Mesodermal cell (in vitro differentiated cells): ENCODE measurements around the gene PRTG.
"Not testable (repeated sequence)": the region's sequence is repeated elsewhere in the genome, so short reads cannot be mapped to it uniquely, and the experiment has no call there.

Experiments used
- H3K27ac ChIP-seq: 2 replicates; pipeline ENCODE4 v1.7.0; 2013; ENCODE audit warnings: mild to moderate bottlenecking, low read depth, low read length, moderate library complexity; ENCODE audit not compliant: severe bottlenecking
- H3K36me3 ChIP-seq: 2 replicates; pipeline ENCODE4 v1.7.1; 2013; ENCODE audit warnings: mild to moderate bottlenecking, low read length, moderate library complexity; ENCODE audit not compliant: control insufficient read depth, insufficient read depth
- H3K4me1 ChIP-seq: one replicate; pipeline ENCODE4 v1.7.1; 2013; ENCODE audit warnings: mild to moderate bottlenecking, low read length; ENCODE audit not compliant: insufficient read depth, control insufficient read depth, poor library complexity, severe bottlenecking
- H3K4me3 ChIP-seq: 2 replicates; pipeline ENCODE4 v1.7.0; 2013; ENCODE audit warnings: low read length, control low read depth, mild to moderate bottlenecking; ENCODE audit not compliant: insufficient read depth, poor library complexity, severe bottlenecking; ENCODE audit errors: extremely low read depth
- H3K9me3 ChIP-seq: 2 replicates; pipeline ENCODE4 v1.7.1; 2013; ENCODE audit warnings: mild to moderate bottlenecking, low read length, moderate library complexity; ENCODE audit not compliant: control insufficient read depth
- WGBS, 2 experiments: methylation state at CpG; one replicate each; pipeline ENCODE4 v1.1.5; 2013; ENCODE audit warnings: missing lambda C conversion rate in 2 of 2; ENCODE audit not compliant: insufficient coverage in 2 of 2; 5-methylcytosine and 5-hydroxymethylcytosine counted together

PRTG gene

DNA sequence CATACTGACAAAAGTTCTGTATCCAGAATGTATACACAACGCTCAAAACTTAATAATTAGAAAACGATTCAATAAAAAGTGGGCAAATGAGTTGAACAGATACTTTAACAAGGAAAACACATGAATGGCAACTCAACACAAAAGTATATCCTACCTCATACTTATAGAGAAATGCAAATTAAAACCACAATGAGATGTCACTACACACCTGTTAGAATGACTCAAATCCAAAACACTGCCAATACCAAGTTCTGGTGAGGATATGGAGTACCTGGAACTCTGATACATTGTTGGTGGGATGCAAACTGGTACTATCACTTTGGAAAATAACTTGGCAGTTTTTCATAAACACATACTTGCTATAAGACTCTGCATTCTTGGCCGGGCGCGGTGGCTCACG, 42.1 kb downstream of the PRTG start:
- WGBS, 2 experiments, result 93 to 95% methylated on average over 4 of the region's 6 CpGs
- Histone ChIP-seq H3K36me3 (peaks cover 39% of the 10 kb centered on the region), H3K9me3 (no peaks in the 10 kb centered on the region), H3K4me1 (peaks cover 44% of the 10 kb centered on the region), H3K27ac (no peak overlapping the region), H3K4me3 (no peak overlapping the region)

DNA sequence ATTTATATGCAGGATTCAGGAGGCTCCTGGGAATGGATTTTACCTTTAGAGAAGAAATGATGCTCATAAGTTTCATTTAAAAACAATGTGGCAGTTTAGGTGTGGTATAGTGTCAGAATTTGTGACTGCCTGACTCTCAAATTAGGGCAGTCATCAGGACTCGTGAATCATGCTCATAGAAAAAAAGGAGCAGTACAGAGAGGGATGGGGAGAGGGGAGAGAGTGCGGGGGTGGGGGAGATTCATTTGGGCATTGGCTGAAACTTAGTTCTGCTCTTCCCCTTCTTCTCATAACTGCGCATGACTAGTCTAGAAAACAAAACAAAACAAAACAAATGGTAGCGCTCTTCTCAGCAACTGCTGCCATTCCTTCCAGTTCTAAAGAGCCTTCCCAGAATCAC, 44.3 kb downstream of the PRTG start:
- Histone ChIP-seq H3K27ac (peak overlapping the region; percentile 13), H3K36me3 (peaks cover 35% of the 10 kb centered on the region), H3K9me3 (no peaks in the 10 kb centered on the region), H3K4me1 (peaks cover 49% of the 10 kb centered on the region), H3K4me3 (no peak overlapping the region)
- 83 to 93% methylated on average over 2 to 3 of the region's 4 CpGs for WGBS, 2 experiments

DNA sequence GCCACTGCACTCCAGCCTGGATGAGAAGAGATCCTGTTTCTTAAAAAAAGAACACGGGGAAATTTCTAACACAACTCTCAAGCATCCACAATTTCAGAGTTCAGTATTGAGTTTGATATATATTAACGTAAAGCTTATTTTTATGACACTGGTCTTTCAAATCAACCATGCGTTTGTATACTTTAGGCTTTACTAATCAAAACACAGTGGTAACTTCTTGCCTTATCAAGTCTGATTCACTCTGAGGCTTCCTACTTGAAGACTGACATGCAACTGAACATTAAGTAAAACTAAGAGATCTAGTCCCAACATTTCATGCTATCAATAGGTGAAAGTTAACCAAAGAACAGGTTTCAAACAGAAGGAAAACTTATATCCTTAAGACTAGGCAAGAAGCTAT, 46.7 kb downstream of the PRTG start:
- no peaks in the 10 kb centered on the region for H3K9me3 ChIP-seq
- H3K36me3 ChIP-seq, result peaks cover 40% of the 10 kb centered on the region
- 84 to 100% methylated on average over 1 to 2 of the region's 3 CpGs for WGBS, 2 experiments
- H3K4me3 ChIP-seq, result no peak overlapping the region
- peaks cover 38% of the 10 kb centered on the region for H3K4me1 ChIP-seq
- peak overlapping the region; percentile 65 for H3K27ac ChIP-seq

GRCh38 chr15:55695432-55695831, 47.5 kb downstream of the PRTG start:
- no peaks in the 10 kb centered on the region for H3K9me3 ChIP-seq
- H3K4me1 ChIP-seq, result peaks cover 38% of the 10 kb centered on the region
- WGBS, 2 experiments, result 50 to 79% methylated on average over 3 to 8 of the region's 8 CpGs
- H3K36me3 ChIP-seq, result peaks cover 40% of the 10 kb centered on the region
- H3K27ac ChIP-seq, result peak overlapping the region; percentile 65
- H3K4me3 ChIP-seq, result no peak overlapping the region

GRCh38 chr15:55694652-55695150, 48.3 kb downstream of the PRTG start:
- Histone ChIP-seq H3K9me3 (no peaks in the 10 kb centered on the region), H3K27ac (no peak overlapping the region), H3K4me1 (peaks cover 38% of the 10 kb centered on the region), H3K4me3 (no peak overlapping the region), H3K36me3 (peaks cover 41% of the 10 kb centered on the region)
- 40% methylated on average over 1 of the region's 4 CpGs; no CpG with 5 or more reads in 1 of the 2 experiments for WGBS, 2 experiments

- H3K9me3 ChIP-seq, H3K4me3 ChIP-seq, H3K27ac ChIP-seq: not testable (repeated sequence)
- Histone ChIP-seq H3K4me1 (peaks cover 37% of the 10 kb centered on the region), H3K36me3 (peaks cover 43% of the 10 kb centered on the region)
- WGBS, 2 experiments, result 93 to 100% methylated on average over 10 to 14 of the region's 14 CpGs
These were observed 49.8 kb downstream of the PRTG start for GRCh38 chr15:55693116-55693515.

GRCh38 chr15:55687792-55688191, 55.2 kb downstream of the PRTG start:
- peaks cover 19% of the 10 kb centered on the region for H3K4me1 ChIP-seq
- no peaks in the 10 kb centered on the region for H3K9me3 ChIP-seq
- no peak overlapping the region for H3K4me3 ChIP-seq
- WGBS, 2 experiments, result 87 to 89% methylated on average over 6 of the region's 6 CpGs
- peak overlapping the region; percentile 61 for H3K27ac ChIP-seq
- H3K36me3 ChIP-seq, result peaks cover 67% of the 10 kb centered on the region

DNA sequence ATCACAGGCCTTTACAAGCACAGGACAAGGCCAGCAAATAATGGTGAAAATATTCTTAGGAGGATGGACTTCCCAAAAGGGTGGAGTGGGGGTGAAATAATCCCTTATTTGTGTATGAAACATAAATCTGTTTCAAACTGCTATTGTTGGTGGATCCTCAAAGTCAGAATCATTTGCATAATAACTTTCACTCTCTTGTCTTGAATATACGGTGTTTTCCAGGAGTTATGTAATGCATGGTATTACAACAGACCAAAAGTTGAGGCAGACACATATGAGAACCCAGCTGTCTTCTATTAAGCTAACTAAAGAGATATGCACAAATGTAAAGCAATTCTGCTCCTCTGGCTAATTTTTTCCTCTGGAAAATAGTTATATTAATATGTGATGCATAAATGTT, 57.7 kb downstream of the PRTG start:
- Histone ChIP-seq H3K27ac (no peak overlapping the region), H3K4me1 (peaks cover 19% of the 10 kb centered on the region), H3K9me3 (no peaks in the 10 kb centered on the region), H3K4me3 (no peak overlapping the region), H3K36me3 (peaks cover 52% of the 10 kb centered on the region)
- WGBS, 2 experiments, result no CpG with 5 or more reads among the region's 1 CpG

DNA sequence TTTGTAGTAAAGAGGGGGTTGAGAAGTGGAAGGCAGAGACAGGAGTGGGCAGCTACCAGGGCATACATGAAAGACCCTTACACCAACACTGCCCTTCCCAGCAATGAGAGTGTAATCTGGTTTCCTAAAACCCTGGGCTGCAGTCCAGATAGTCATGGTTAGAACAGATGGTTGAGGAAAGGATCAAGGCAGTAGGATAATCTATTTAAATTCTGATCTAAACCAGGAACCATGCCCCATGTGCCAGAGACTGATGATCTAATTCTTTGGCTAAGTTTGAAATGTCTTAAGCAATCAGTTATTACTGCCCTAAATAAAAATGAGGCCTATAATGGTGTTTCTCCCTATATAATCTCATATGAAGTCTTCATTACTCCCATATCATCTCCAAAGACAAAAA, 59.6 kb downstream of the PRTG start:
- Histone ChIP-seq H3K27ac (no peak overlapping the region), H3K9me3 (no peaks in the 10 kb centered on the region), H3K4me1 (peaks cover 13% of the 10 kb centered on the region), H3K4me3 (no peak overlapping the region), H3K36me3 (peaks cover 58% of the 10 kb centered on the region)

- Histone ChIP-seq H3K27ac (no peak overlapping the region), H3K36me3 (peaks cover 56% of the 10 kb centered on the region), H3K9me3 (no peaks in the 10 kb centered on the region), H3K4me3 (no peak overlapping the region), H3K4me1 (peaks cover 5% of the 10 kb centered on the region)
- 80% methylated on average over 1 of the region's 5 CpGs; no CpG with 5 or more reads in 1 of the 2 experiments for WGBS, 2 experiments
These were observed 61.3 kb downstream of the PRTG start for GRCh38 chr15:55681631-55682030.

DNA sequence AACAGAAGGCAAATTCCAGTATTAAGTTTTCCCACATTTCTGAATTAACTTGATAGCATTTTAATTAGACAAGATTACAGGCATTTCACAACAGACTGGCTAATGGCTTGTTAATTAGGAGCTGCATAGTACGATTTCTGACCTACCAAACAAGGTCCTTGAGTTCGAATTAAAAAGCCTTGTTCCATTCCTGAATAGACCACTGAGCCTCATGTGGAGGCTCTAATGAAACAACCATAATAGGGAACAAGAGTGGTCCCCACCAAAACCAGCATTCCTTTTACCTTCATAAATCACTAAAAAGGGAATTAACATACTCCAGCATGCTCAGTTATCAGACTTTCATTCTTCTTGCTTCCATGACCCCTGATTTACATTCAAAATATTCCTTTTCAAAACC, 66.4 kb downstream of the PRTG start:
- H3K27ac ChIP-seq, result peak overlapping the region; percentile 16

More for the DNA sequence above, 66.4 kb downstream of the PRTG start:
- Histone ChIP-seq H3K4me1 (no peaks in the 10 kb centered on the region), H3K9me3 (no peaks in the 10 kb centered on the region), H3K4me3 (no peak overlapping the region), H3K36me3 (peaks cover 64% of the 10 kb centered on the region)
- WGBS, 2 experiments, result 40 to 76% methylated on average over 1 to 2 of the region's 2 CpGs
